ENCODE results near the gene OR2J3.

Gene OR2J3

GRCh38 chr6:29107758-29108157 is at the start of gene OR2J3:
TSS of gene OR2J3 (plus strand) at chr6:29108058. CDS start at chr6:29111891, 3,833 bp downstream.
- ATAC-seq, result no peak
- TF ChIP-seq ZFP30 (CRISPR knock-in tag; IDR thresholded peaks at IDR 0.05), result no peak
- TF ChIP-seq CSDC2 (CRISPR knock-in tag; IDR thresholded peaks at IDR 0.05), result no peak
- no peak for TF ChIP-seq SNAI2 (CRISPR knock-in tag; IDR thresholded peaks at IDR 0.05)
- no peak for TF ChIP-seq OSR1 (CRISPR knock-in tag; IDR thresholded peaks at IDR 0.05)
- no peak for TF ChIP-seq ESRRG (CRISPR knock-in tag; IDR thresholded peaks at IDR 0.05)
- TF ChIP-seq PPARA (CRISPR knock-in tag; IDR thresholded peaks at IDR 0.05; ENCODE audit: borderline replicate concordance), result no peak
- TF ChIP-seq, protein P1, sequence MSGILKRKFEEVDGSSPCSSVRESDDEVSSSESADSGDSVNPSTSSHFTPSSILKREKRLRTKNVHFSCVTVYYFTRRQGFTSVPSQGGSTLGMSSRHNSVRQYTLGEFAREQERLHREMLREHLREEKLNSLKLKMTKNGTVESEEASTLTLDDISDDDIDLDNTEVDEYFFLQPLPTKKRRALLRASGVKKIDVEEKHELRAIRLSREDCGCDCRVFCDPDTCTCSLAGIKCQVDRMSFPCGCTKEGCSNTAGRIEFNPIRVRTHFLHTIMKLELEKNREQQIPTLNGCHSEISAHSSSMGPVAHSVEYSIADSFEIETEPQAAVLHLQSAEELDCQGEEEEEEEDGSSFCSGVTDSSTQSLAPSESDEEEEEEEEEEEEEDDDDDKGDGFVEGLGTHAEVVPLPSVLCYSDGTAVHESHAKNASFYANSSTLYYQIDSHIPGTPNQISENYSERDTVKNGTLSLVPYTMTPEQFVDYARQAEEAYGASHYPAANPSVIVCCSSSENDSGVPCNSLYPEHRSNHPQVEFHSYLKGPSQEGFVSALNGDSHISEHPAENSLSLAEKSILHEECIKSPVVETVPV (CRISPR knock-in tag; IDR thresholded peaks at IDR 0.05), result no peak
- TF ChIP-seq ZNF8 (CRISPR knock-in tag; IDR thresholded peaks at IDR 0.05), result no peak
- no peak for TF ChIP-seq ZC3H10 (CRISPR knock-in tag; IDR thresholded peaks at IDR 0.05)
- no peak for TF ChIP-seq TOX (CRISPR knock-in tag; IDR thresholded peaks at IDR 0.05; ENCODE audit: borderline replicate concordance)
- no peak for TF ChIP-seq POU6F1 (CRISPR knock-in tag; IDR thresholded peaks at IDR 0.05; ENCODE audit: borderline replicate concordance, low read depth)
- no peak for TF ChIP-seq ZNF70 (CRISPR knock-in tag; IDR thresholded peaks at IDR 0.05)
- no peak for TF ChIP-seq GLIS3 (CRISPR knock-in tag; IDR thresholded peaks at IDR 0.05)

- TF ChIP-seq ARNTL (CRISPR knock-in tag; IDR thresholded peaks at IDR 0.05; ENCODE audit: borderline replicate concordance, low read depth) (no peak), ZNF70 (CRISPR knock-in tag; IDR thresholded peaks at IDR 0.05) (no peak), OSR1 (CRISPR knock-in tag; IDR thresholded peaks at IDR 0.05) (no peak), ZNF565 (CRISPR knock-in tag; conservative IDR thresholded peaks at IDR 0.05; ENCODE audit: low read depth) (no peak), POU6F1 (CRISPR knock-in tag; IDR thresholded peaks at IDR 0.05; ENCODE audit: borderline replicate concordance, low read depth) (no peak), ZFP30 (CRISPR knock-in tag; IDR thresholded peaks at IDR 0.05) (no peak), CSDC2 (CRISPR knock-in tag; IDR thresholded peaks at IDR 0.05) (no peak), GLIS3 (CRISPR knock-in tag; IDR thresholded peaks at IDR 0.05) (no peak), ZFP3 (CRISPR knock-in tag; IDR thresholded peaks at IDR 0.05) (no peak), BACH2 (CRISPR knock-in tag; IDR thresholded peaks at IDR 0.05; ENCODE audit: borderline replicate concordance) (no peak), ZNF8 (CRISPR knock-in tag; IDR thresholded peaks at IDR 0.05) (no peak), ZC3H10 (CRISPR knock-in tag; IDR thresholded peaks at IDR 0.05) (no peak), ISL1 (CRISPR knock-in tag; IDR thresholded peaks at IDR 0.05) (no peak), TSHZ2 (CRISPR knock-in tag; IDR thresholded peaks at IDR 0.05) (no peak), TOX (CRISPR knock-in tag; IDR thresholded peaks at IDR 0.05; ENCODE audit: borderline replicate concordance) (no peak), SNAI2 (CRISPR knock-in tag; IDR thresholded peaks at IDR 0.05) (no peak), ESRRG (CRISPR knock-in tag; IDR thresholded peaks at IDR 0.05) (no peak), TCF4 (CRISPR knock-in tag; IDR thresholded peaks at IDR 0.05; ENCODE audit: borderline replicate concordance) (no peak)
- TF ChIP-seq, protein P2, sequence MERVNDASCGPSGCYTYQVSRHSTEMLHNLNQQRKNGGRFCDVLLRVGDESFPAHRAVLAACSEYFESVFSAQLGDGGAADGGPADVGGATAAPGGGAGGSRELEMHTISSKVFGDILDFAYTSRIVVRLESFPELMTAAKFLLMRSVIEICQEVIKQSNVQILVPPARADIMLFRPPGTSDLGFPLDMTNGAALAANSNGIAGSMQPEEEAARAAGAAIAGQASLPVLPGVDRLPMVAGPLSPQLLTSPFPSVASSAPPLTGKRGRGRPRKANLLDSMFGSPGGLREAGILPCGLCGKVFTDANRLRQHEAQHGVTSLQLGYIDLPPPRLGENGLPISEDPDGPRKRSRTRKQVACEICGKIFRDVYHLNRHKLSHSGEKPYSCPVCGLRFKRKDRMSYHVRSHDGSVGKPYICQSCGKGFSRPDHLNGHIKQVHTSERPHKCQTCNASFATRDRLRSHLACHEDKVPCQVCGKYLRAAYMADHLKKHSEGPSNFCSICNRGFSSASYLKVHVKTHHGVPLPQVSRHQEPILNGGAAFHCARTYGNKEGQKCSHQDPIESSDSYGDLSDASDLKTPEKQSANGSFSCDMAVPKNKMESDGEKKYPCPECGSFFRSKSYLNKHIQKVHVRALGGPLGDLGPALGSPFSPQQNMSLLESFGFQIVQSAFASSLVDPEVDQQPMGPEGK (CRISPR knock-in tag; IDR thresholded peaks at IDR 0.05; ENCODE audit: borderline replicate concordance), result no peak
- TF ChIP-seq, protein P1 (CRISPR knock-in tag; IDR thresholded peaks at IDR 0.05), result no peak
- ATAC-seq, result peak; percentile 95
Observed at GRCh38 chr6:29071831-29072723, 35.8 kb upstream of the OR2J3 start.

Measured in SK-N-SH treated with all-trans-retinoic acid at 6 μM for 48 hours (cell line).